ENCODE data around the gene FHDC1.

GRCh38 chr4:152950402-152951274, 14.5 kb downstream of the FHDC1 start:
- TF ChIP-seq CTCF (IDR thresholded peaks at IDR 0.05; ENCODE audit: insufficient read depth, low read length, poor library complexity, severe bottlenecking): no peak
- TF ChIP-seq EZH2phosphoT487 (conservative IDR thresholded peaks at IDR 0.05; ENCODE audit: low read length): no peak
